Smooth muscle cell of the umbilical artery (primary cell): ENCODE data around the gene KNTC1. TPM values are rescaled to one million over a fixed set of nuclear protein-coding genes. Genes with fewer than 3 reads are reported as not detected.

ENCODE experiments used
- total RNA-seq: library from RNA; depleted of rRNA; stranded (reverse); fragments of >200 nt; gene quantifications from 2 replicates; pipeline ENCODE4 v1.2.3, GENCODE V29; 2014

Gene KNTC1, protein sequence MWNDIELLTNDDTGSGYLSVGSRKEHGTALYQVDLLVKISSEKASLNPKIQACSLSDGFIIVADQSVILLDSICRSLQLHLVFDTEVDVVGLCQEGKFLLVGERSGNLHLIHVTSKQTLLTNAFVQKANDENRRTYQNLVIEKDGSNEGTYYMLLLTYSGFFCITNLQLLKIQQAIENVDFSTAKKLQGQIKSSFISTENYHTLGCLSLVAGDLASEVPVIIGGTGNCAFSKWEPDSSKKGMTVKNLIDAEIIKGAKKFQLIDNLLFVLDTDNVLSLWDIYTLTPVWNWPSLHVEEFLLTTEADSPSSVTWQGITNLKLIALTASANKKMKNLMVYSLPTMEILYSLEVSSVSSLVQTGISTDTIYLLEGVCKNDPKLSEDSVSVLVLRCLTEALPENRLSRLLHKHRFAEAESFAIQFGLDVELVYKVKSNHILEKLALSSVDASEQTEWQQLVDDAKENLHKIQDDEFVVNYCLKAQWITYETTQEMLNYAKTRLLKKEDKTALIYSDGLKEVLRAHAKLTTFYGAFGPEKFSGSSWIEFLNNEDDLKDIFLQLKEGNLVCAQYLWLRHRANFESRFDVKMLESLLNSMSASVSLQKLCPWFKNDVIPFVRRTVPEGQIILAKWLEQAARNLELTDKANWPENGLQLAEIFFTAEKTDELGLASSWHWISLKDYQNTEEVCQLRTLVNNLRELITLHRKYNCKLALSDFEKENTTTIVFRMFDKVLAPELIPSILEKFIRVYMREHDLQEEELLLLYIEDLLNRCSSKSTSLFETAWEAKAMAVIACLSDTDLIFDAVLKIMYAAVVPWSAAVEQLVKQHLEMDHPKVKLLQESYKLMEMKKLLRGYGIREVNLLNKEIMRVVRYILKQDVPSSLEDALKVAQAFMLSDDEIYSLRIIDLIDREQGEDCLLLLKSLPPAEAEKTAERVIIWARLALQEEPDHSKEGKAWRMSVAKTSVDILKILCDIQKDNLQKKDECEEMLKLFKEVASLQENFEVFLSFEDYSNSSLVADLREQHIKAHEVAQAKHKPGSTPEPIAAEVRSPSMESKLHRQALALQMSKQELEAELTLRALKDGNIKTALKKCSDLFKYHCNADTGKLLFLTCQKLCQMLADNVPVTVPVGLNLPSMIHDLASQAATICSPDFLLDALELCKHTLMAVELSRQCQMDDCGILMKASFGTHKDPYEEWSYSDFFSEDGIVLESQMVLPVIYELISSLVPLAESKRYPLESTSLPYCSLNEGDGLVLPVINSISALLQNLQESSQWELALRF (N-terminal part only)
- total RNA-seq: 8.6 and 25.7 TPM in 2 replicates

GRCh38 chr12:122526683-122527477 lies at the start of gene KNTC1, which contains the start of gene RSRC2:
TSS of gene KNTC1 (plus strand) at chr12:122527249. CDS start at chr12:122530064, 2,815 bp downstream.
TSS of gene RSRC2 (minus strand) at chr12:122526936. CDS start at chr12:122526853, 83 bp downstream.

DNA sequence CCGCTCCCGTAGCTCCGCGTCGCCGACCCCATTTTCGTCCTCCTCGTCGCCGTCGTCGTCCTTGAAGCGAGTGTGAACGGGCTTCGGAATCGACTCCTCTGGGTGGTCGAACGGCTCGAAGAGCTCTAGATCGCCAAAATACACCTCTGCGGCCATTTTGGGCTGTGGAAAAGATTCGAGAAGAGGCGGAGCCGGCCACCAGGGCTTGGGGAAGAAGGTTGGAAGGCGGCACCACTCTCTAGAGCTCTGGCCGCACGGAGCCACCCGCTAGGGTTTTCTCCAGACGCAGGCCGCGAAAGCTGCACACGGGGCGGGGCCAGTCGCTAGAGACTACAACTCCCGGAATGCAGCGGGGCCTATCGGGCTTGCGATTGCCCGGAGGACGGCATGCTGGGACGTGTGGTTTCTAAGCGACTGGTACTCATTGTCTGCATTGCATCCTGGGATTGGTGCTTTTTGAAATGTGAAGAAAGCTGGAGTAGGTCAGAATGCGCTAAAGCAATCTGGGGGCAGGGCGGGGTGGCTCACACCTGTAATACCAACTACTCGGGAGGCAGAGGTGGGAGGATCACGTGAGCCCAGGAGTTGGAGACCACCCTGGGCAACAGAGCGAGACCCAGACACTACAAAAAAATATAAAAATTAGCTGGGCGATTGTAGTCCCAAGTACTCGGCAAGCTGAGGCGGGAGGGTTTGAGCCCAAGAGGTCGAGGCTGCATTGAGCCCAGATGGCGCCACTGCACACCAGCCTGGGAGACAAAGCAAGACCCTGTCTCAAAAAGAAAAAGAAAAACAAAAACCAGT lies 26.2 kb upstream of the KNTC1 start, which contains the start of gene ZCCHC8:
ZCCHC8 (minus strand) TSS at position 248 of the 804 bp plus-strand sequence; CDS start at position 156, 92 bp downstream.

Other genes with a start within 250 kb of the KNTC1 start
- gene CLIP1, start 104.6 kb upstream of the KNTC1 start, total RNA-seq: 63.5 and 65.4 TPM in 2 replicates
- 11.9 and 15.8 TPM in 2 replicates for gene ZCCHC8, start 26.3 kb upstream of the KNTC1 start, total RNA-seq
- gene RSRC2, start 313 bp upstream of the KNTC1 start, total RNA-seq: 45.2 and 49.6 TPM in 2 replicates
- not detected in 2 replicates for gene HCAR2, start 176.1 kb downstream of the KNTC1 start, total RNA-seq
- gene HCAR3, start 189.6 kb downstream of the KNTC1 start, total RNA-seq: not detected in 2 replicates
- gene HCAR1, start 203.6 kb downstream of the KNTC1 start, total RNA-seq: not detected in 2 replicates
- 26.1 and 36.2 TPM in 2 replicates for gene DENR, start 225.6 kb downstream of the KNTC1 start, total RNA-seq
- gene CCDC62, start 247.3 kb downstream of the KNTC1 start, total RNA-seq: 0.89 and 0.97 TPM in 2 replicates